Measurements from ENCODE around the gene OR56A5. TPM values are rescaled to one million over a fixed set of nuclear protein-coding genes. Genes with fewer than 3 reads are reported as not detected.

The OR56A5 gene
- total RNA-seq, 1 experiment from 2014 or later, result not detected

DNA sequence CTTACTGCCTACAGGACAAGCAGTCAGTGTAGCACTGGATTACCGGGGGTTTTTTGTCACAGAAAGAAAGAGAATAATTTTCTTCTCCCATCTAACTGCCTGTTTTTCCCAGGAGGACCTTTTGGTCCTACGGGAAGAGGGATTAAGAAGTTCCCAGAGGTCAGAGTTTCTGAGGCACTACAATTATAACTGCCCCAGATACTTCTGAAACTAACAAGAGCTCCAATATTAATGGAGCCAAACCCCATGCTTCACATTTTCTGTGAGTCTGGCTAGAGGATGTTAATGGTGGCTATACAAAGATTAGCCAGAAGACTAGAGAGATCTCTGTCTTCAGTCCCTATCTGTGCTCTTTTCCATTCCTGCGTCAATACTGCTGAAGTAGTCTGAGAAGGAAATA lies 26.3 kb downstream of the OR56A5 start, which contains the start of gene OR56A3:
OR56A3 (plus strand) TSS at position 301 of the 400 bp plus-strand sequence. CDS start 5,096 bp downstream, outside the sequence.
- Histone ChIP-seq H3K14ac (ENCODE audit: insufficient read depth, low read length) (no peak within 1 kb of the TSS), H3K79me1 (ENCODE audit: insufficient read depth, low read depth, low read length, poor library complexity, severe bottlenecking) (no peaks in the 10 kb centered on the region), H3K27me3 (ENCODE audit: insufficient read depth, low read length) (no peaks in the 10 kb centered on the region), H3K4me1 (ENCODE audit: insufficient read depth, low read length) (no peaks in the 10 kb centered on the region), H3K23ac (ENCODE audit: insufficient read length, low read depth, low read length) (no peak within 1 kb of the TSS), H2BK20ac (ENCODE audit: low read depth, low read length, poor library complexity, severe bottlenecking) (no peak within 1 kb of the TSS), H2BK5ac (ENCODE audit: insufficient read length, low read length) (no peak within 1 kb of the TSS), H3K4me2 (ENCODE audit: insufficient read depth, insufficient read length, low read length) (no peak within 1 kb of the TSS), H3K23me2 (ENCODE audit: insufficient read length, low read depth, low read length, poor library complexity, severe bottlenecking) (no peaks in the 10 kb centered on the region), H3K4ac (ENCODE audit: low read depth, low read length) (no peak within 1 kb of the TSS), H3K27ac (ENCODE audit: insufficient read length, low read depth, low read length) (no peak within 1 kb of the TSS), H3K9ac (ENCODE audit: extremely low read depth, insufficient read length, low read length) (no peak within 1 kb of the TSS), H3K9me3 (ENCODE audit: control insufficient read depth, low read depth, low read length) (no peaks in the 10 kb centered on the region), H2BK15ac (ENCODE audit: low read depth, low read length) (no peak within 1 kb of the TSS), H4K8ac (replicated peaks; ENCODE audit: insufficient read length, low read depth, low read length) (no peak within 1 kb of the TSS), H3T11ph (ENCODE audit: low read length) (no peak within 1 kb of the TSS), H4K5ac (ENCODE audit: insufficient read length, low read depth, low read length) (no peak within 1 kb of the TSS), H2AFZ (ENCODE audit: low read length) (no peak within 1 kb of the TSS), H2BK12ac (ENCODE audit: insufficient read length, low read depth, low read length) (no peak within 1 kb of the TSS), H4K20me1 (ENCODE audit: control insufficient read depth, insufficient read depth, insufficient read length) (no peaks in the 10 kb centered on the region), H3K56ac (ENCODE audit: insufficient read length, low read depth, low read length) (no peak within 1 kb of the TSS), H2AK5ac (ENCODE audit: insufficient read length, low read length) (no peak within 1 kb of the TSS), H2BK120ac (ENCODE audit: low read depth, low read length, poor library complexity, severe bottlenecking) (no peak within 1 kb of the TSS), H4K91ac (ENCODE audit: insufficient read length, low read depth, low read length) (no peak within 1 kb of the TSS), H3K18ac (ENCODE audit: insufficient read length, low read depth, low read length) (no peak within 1 kb of the TSS), H3K79me2 (ENCODE audit: insufficient read depth, low read length) (no peaks in the 10 kb centered on the region)
- TF ChIP-seq, protein P1, sequence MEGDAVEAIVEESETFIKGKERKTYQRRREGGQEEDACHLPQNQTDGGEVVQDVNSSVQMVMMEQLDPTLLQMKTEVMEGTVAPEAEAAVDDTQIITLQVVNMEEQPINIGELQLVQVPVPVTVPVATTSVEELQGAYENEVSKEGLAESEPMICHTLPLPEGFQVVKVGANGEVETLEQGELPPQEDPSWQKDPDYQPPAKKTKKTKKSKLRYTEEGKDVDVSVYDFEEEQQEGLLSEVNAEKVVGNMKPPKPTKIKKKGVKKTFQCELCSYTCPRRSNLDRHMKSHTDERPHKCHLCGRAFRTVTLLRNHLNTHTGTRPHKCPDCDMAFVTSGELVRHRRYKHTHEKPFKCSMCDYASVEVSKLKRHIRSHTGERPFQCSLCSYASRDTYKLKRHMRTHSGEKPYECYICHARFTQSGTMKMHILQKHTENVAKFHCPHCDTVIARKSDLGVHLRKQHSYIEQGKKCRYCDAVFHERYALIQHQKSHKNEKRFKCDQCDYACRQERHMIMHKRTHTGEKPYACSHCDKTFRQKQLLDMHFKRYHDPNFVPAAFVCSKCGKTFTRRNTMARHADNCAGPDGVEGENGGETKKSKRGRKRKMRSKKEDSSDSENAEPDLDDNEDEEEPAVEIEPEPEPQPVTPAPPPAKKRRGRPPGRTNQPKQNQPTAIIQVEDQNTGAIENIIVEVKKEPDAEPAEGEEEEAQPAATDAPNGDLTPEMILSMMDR (conservative IDR thresholded peaks at IDR 0.05), result no peak
- no peak for DNase-seq
- Mint-ChIP-seq H3K9me3 (peaks cover 9 to 16% of the 10 kb centered on the region in 2 experiments), H3K27ac (no peak within 1 kb of the TSS; a peak in 1 of 7 replicates), H3K4me3 (no peak within 1 kb of the TSS), H3K27me3 (ENCODE audit: low read depth) (no peaks in the 10 kb centered on the region; the same call in 1 of the 2 replicates), H3K36me3 (ENCODE audit: insufficient read depth in 1 of 3, low read depth in 3 of 3) (peaks cover 2 to 10% (median 6%) of the 10 kb centered on the region in 3 experiments; a peak in 5 of 7 replicates), H3K4me1 (no peaks in the 10 kb centered on the region)
- WGBS (ENCODE audit: extremely low coverage, insufficient read length, low lambda C conversion rate), result no CpG with 5 or more reads among the region's 3 CpGs

All from H9 (cell line).